ENCODE measurements around the gene PPDPF. TPM values are rescaled to one million over a fixed set of nuclear protein-coding genes. Genes with fewer than 3 reads are reported as not detected.

PPDPF gene
- total RNA-seq, 1 experiment from 2014 or later, result 243 TPM

GRCh38 chr20:63560333-63560805 is 39.8 kb downstream of the PPDPF start:
- Histone ChIP-seq H3K9me3 (ENCODE audit: insufficient read depth, low read depth) (no peaks in the 10 kb centered on the region), H3K27ac (no peak overlapping the region), H3K4me3 (no peak overlapping the region), H3F3A (ENCODE audit: insufficient read depth, low read depth) (peaks cover 9% of the 10 kb centered on the region), H3K4me2 (no peak overlapping the region), H2AFZ (no peak overlapping the region), H3K79me2 (ENCODE audit: low read depth) (no peaks in the 10 kb centered on the region), H4K20me1 (ENCODE audit: insufficient read depth) (no peaks in the 10 kb centered on the region), H3K27me3 (ENCODE audit: insufficient read depth, low read depth) (no peaks in the 10 kb centered on the region), H3K9me2 (ENCODE audit: insufficient read depth) (no peaks in the 10 kb centered on the region), H3K36me3 (ENCODE audit: low read depth) (no peaks in the 10 kb centered on the region), H3K4me1 (replicated peaks; ENCODE audit: insufficient read depth) (no peaks in the 10 kb centered on the region)
- DNase-seq, result no peak
- intact Hi-C loops (cut with micrococcal nuclease; ENCODE audit: unreplicated experiment), result no loop called here
- BruUV-seq (replicated peaks), result no TSS peak
- no peak for TF ChIP-seq EZH2 (IDR thresholded peaks at IDR 0.05; ENCODE audit: low read depth)
- POLR2A ChIA-PET (ENCODE audit: unreplicated experiment), result no interaction called here
- CTCF ChIA-PET, result no interaction called here

- Histone ChIP-seq H4K20me1 (ENCODE audit: insufficient read depth) (no peaks in the 10 kb centered on the region), H3K9me2 (ENCODE audit: insufficient read depth) (no peaks in the 10 kb centered on the region), H2AFZ (no peak overlapping the region), H3K27me3 (ENCODE audit: insufficient read depth, low read depth) (no peaks in the 10 kb centered on the region), H3K36me3 (ENCODE audit: low read depth) (no peaks in the 10 kb centered on the region), H3K4me2 (no peak overlapping the region), H3F3A (ENCODE audit: insufficient read depth, low read depth) (peaks cover 9% of the 10 kb centered on the region), H3K27ac (no peak overlapping the region), H3K9me3 (ENCODE audit: insufficient read depth, low read depth) (no peaks in the 10 kb centered on the region), H3K79me2 (ENCODE audit: low read depth) (no peaks in the 10 kb centered on the region), H3K4me1 (replicated peaks; ENCODE audit: insufficient read depth) (no peaks in the 10 kb centered on the region), H3K4me3 (no peak overlapping the region)
- POLR2A ChIA-PET (ENCODE audit: unreplicated experiment), result no interaction called here
- no TSS peak for BruUV-seq (replicated peaks)
- CTCF ChIA-PET, result no interaction called here
- DNase-seq, result no peak
- intact Hi-C loops (cut with micrococcal nuclease; ENCODE audit: unreplicated experiment), result no loop called here
- no peak for TF ChIP-seq EZH2 (IDR thresholded peaks at IDR 0.05; ENCODE audit: low read depth)
- TF ChIP-seq, protein P1, sequence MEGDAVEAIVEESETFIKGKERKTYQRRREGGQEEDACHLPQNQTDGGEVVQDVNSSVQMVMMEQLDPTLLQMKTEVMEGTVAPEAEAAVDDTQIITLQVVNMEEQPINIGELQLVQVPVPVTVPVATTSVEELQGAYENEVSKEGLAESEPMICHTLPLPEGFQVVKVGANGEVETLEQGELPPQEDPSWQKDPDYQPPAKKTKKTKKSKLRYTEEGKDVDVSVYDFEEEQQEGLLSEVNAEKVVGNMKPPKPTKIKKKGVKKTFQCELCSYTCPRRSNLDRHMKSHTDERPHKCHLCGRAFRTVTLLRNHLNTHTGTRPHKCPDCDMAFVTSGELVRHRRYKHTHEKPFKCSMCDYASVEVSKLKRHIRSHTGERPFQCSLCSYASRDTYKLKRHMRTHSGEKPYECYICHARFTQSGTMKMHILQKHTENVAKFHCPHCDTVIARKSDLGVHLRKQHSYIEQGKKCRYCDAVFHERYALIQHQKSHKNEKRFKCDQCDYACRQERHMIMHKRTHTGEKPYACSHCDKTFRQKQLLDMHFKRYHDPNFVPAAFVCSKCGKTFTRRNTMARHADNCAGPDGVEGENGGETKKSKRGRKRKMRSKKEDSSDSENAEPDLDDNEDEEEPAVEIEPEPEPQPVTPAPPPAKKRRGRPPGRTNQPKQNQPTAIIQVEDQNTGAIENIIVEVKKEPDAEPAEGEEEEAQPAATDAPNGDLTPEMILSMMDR (conservative IDR thresholded peaks at IDR 0.05), result no peak
These were observed 40.5 kb downstream of the PPDPF start for GRCh38 chr20:63560856-63561609.

- Histone ChIP-seq H3F3A (ENCODE audit: insufficient read depth, low read depth) (peaks cover 9% of the 10 kb centered on the region), H3K27ac (no peak overlapping the region), H3K27me3 (ENCODE audit: insufficient read depth, low read depth) (no peaks in the 10 kb centered on the region), H3K9me3 (ENCODE audit: insufficient read depth, low read depth) (no peaks in the 10 kb centered on the region), H3K36me3 (ENCODE audit: low read depth) (no peaks in the 10 kb centered on the region), H3K4me1 (replicated peaks; ENCODE audit: insufficient read depth) (no peaks in the 10 kb centered on the region), H3K79me2 (ENCODE audit: low read depth) (no peaks in the 10 kb centered on the region), H3K9me2 (ENCODE audit: insufficient read depth) (no peaks in the 10 kb centered on the region), H3K4me2 (no peak overlapping the region), H3K4me3 (no peak overlapping the region), H2AFZ (no peak overlapping the region), H4K20me1 (ENCODE audit: insufficient read depth) (no peaks in the 10 kb centered on the region)
- BruUV-seq (replicated peaks), result no TSS peak
- DNase-seq, result no peak
- TF ChIP-seq, protein P1 (conservative IDR thresholded peaks at IDR 0.05), result no peak
- TF ChIP-seq EZH2 (IDR thresholded peaks at IDR 0.05; ENCODE audit: low read depth), result no peak
- ChIA-PET POLR2A (ENCODE audit: unreplicated experiment) (no interaction called here), CTCF (no interaction called here)
- intact Hi-C loops (cut with micrococcal nuclease; ENCODE audit: unreplicated experiment), result no loop called here
These were observed 41.2 kb downstream of the PPDPF start for GRCh38 chr20:63561624-63562396.

All from PC-9 (cell line).